Caco-2 (cell line): ENCODE data around the gene TBKBP1. TPM values are rescaled to one million over a fixed set of nuclear protein-coding genes. Genes with fewer than 3 reads are reported as not detected.

Source experiments
- BruUV-seq: library from RNA; stranded (reverse); fragments of 400-500 nt; replicated peaks from 2 replicates; lab custom pipeline; 2021; lab: Mats Ljungman, UMichigan
- CTCF ChIA-PET: fragments of 300-600 bp; sonication (Branson Sonifier 250); formaldehyde crosslinking; loops from one replicate; lab custom pipeline; 2022; ENCODE audit warnings: antibody characterized with exemption; lab: Charles Lee
- POLR2A ChIA-PET: fragments of 300-600 bp; sonication (Branson Sonifier 250); formaldehyde crosslinking; loops from one replicate; lab custom pipeline; 2022; ENCODE audit warnings: antibody characterized with exemption; lab: Charles Lee
- DNase-seq, 2 experiments: peaks; one replicate each; pipeline versions ENCODE4 v3.0.0 to v3.0.0-alpha.2; 2020 to 2022
- H3K27me3 ChIP-seq: replicated peaks from 2 replicates; pipeline ENCODE4 v1.6.0; 2011; ENCODE audit warnings: low read length; ENCODE audit not compliant: control insufficient read depth, insufficient read depth
- H3K36me3 ChIP-seq: 2 replicates; pipeline ENCODE4 v1.5.1; 2011; ENCODE audit warnings: low read length; ENCODE audit not compliant: control insufficient read depth, insufficient read depth
- H3K4me1 ChIP-seq: fragments of 250-450 bp; sonication (Bioruptor Pico); 2 replicates; pipeline ENCODE4 v1.5.1; 2020; ENCODE audit warnings: mild to moderate bottlenecking
- H3K4me3 ChIP-seq: 2 replicates; pipeline ENCODE4 v1.5.1; 2011; ENCODE audit warnings: low read depth, mild to moderate bottlenecking, control low read depth, low read length
- H3K9me3 ChIP-seq: fragments of 250-450 bp; sonication (Bioruptor Pico); 2 replicates; pipeline ENCODE4 v1.5.1; 2020; ENCODE audit warnings: mild to moderate bottlenecking, moderate library complexity
- H3K27ac Mint-ChIP-seq: one replicate; pipeline ENCODE4 v1.8.0; 2022; ENCODE audit warnings: mixed read lengths; ENCODE audit not compliant: unreplicated experiment
- H3K27me3 Mint-ChIP-seq: one replicate; pipeline ENCODE4 v1.8.0; 2022; ENCODE audit warnings: mixed read lengths; ENCODE audit not compliant: insufficient read depth, unreplicated experiment
- H3K36me3 Mint-ChIP-seq: one replicate; pipeline ENCODE4 v1.8.0; 2022; ENCODE audit warnings: mild to moderate bottlenecking, mixed read lengths; ENCODE audit not compliant: insufficient read depth, unreplicated experiment
- H3K4me1 Mint-ChIP-seq: one replicate; pipeline ENCODE4 v1.8.0; 2022; ENCODE audit warnings: low read depth, mixed read lengths; ENCODE audit not compliant: unreplicated experiment
- H3K4me3 Mint-ChIP-seq: one replicate; pipeline ENCODE4 v1.8.0; 2022; ENCODE audit warnings: mild to moderate bottlenecking, moderate library complexity, mixed read lengths; ENCODE audit not compliant: unreplicated experiment
- H3K9me3 Mint-ChIP-seq: one replicate; pipeline ENCODE4 v1.8.0; 2022; ENCODE audit warnings: mixed read lengths; ENCODE audit not compliant: unreplicated experiment
- CTCF ChIP-seq, 2 experiments: fragments of 200-600 bp in 1 of 2; IDR thresholded peaks; 1 replicate in 1 of 2; 2 replicates in 1 of 2; pipeline versions ENCODE4 v1.5.1 to v1.8.0; 2011 to 2022; ENCODE audit warnings: antibody characterized with exemption in 1 of 2, control low read depth in 1 of 2, inconsistent platforms in 1 of 2, low read depth in 1 of 2, low read length in 1 of 2, mild to moderate bottlenecking in 1 of 2, moderate library complexity in 1 of 2; ENCODE audit not compliant: insufficient read depth in 1 of 2, severe bottlenecking in 1 of 2, unreplicated experiment in 1 of 2
- intact Hi-C: fragments of 100-400 bp; cut with micrococcal nuclease; formaldehyde crosslinking; loops from one replicate; pipeline ENCODE4 v1.10.0; 2022; ENCODE audit not compliant: unreplicated experiment
- total RNA-seq: library from RNA; stranded (reverse); gene quantifications from 2 replicates; pipeline ENCODE4 v1.2.3, GENCODE V29; 2022

TBKBP1 gene
- total RNA-seq, 1 experiment from 2014 or later = 27.4 TPM

- H3K9me3 Mint-ChIP-seq = no peaks in the 10 kb centered on the region
- H3K4me1 ChIP-seq = peaks cover 10% of the 10 kb centered on the region; the same call in 1 of the 2 replicates
- H3K36me3 ChIP-seq = no peaks in the 10 kb centered on the region
- H3K27ac Mint-ChIP-seq = no peak overlapping the region
- no peak overlapping the region for H3K4me3 Mint-ChIP-seq
- POLR2A ChIA-PET = no interaction called here
- H3K4me3 ChIP-seq = no peak overlapping the region
- BruUV-seq = no TSS peak
- H3K27me3 ChIP-seq = peaks cover 7% of the 10 kb centered on the region
- H3K36me3 Mint-ChIP-seq = no peaks in the 10 kb centered on the region
- no peaks in the 10 kb centered on the region for H3K4me1 Mint-ChIP-seq
- no peak for DNase-seq
- no peak for TF ChIP-seq CTCF (IDR thresholded peaks at IDR 0.05; ENCODE audit: insufficient read depth in 1 of 2, low read depth in 1 of 2, low read length in 1 of 2, severe bottlenecking in 1 of 2, unreplicated experiment in 1 of 2)
- intact Hi-C loops = no loop called here
- CTCF ChIA-PET = interaction anchor here (1.4 kb wide), 1 partner anchor 8 kb away, joined by 5 read pairs; the partner anchor contains the start of gene TBX21
- peaks cover 23% of the 10 kb centered on the region for H3K27me3 Mint-ChIP-seq
- H3K9me3 ChIP-seq = no peaks in the 10 kb centered on the region
These were observed 30.7 kb downstream of the TBKBP1 start for GRCh38 chr17:47724705-47725104.

GRCh38 chr17:47725446-47726111, 31.6 kb downstream of the TBKBP1 start:
- no peak for DNase-seq
- H3K27me3 ChIP-seq = peaks cover 5% of the 10 kb centered on the region
- intact Hi-C loops = no loop called here
- Mint-ChIP-seq H3K27ac (no peak overlapping the region), H3K27me3 (peaks cover 20% of the 10 kb centered on the region), H3K4me3 (no peak overlapping the region), H3K9me3 (no peaks in the 10 kb centered on the region), H3K4me1 (no peaks in the 10 kb centered on the region), H3K36me3 (no peaks in the 10 kb centered on the region)
- no peaks in the 10 kb centered on the region for H3K9me3 ChIP-seq
- no peaks in the 10 kb centered on the region for H3K36me3 ChIP-seq
- ChIA-PET POLR2A (no interaction called here), CTCF (interaction anchor here (1.4 kb wide), 1 partner anchor 7 kb away, joined by 5 read pairs; the partner anchor contains the start of gene TBX21)
- TF ChIP-seq CTCF (IDR thresholded peaks at IDR 0.05; ENCODE audit: insufficient read depth in 1 of 2, low read depth in 1 of 2, low read length in 1 of 2, severe bottlenecking in 1 of 2, unreplicated experiment in 1 of 2) = peak; percentile 15 to 20
- peaks cover 10% of the 10 kb centered on the region; the same call in 1 of the 2 replicates for H3K4me1 ChIP-seq
- no peak overlapping the region for H3K4me3 ChIP-seq
- BruUV-seq = no TSS peak

- intact Hi-C loops = no loop called here
- Mint-ChIP-seq H3K27ac (no peak overlapping the region), H3K36me3 (no peaks in the 10 kb centered on the region), H3K4me3 (no peak overlapping the region), H3K4me1 (no peaks in the 10 kb centered on the region), H3K27me3 (peaks cover 27% of the 10 kb centered on the region), H3K9me3 (no peaks in the 10 kb centered on the region)
- Histone ChIP-seq H3K4me3 (no peak overlapping the region), H3K9me3 (no peaks in the 10 kb centered on the region), H3K4me1 (no peaks in the 10 kb centered on the region), H3K36me3 (no peaks in the 10 kb centered on the region), H3K27me3 (peaks cover 3% of the 10 kb centered on the region)
- ChIA-PET POLR2A (no interaction called here), CTCF (interaction anchor here (0.7 to 1.3 kb wide), 4 partner anchors 15 to 75 kb away, joined by 3 to 4 read pairs (median 3); partner anchors contain the start of gene TBKBP1)
- BruUV-seq = no TSS peak
- no peak for TF ChIP-seq CTCF (IDR thresholded peaks at IDR 0.05; ENCODE audit: insufficient read depth in 1 of 2, low read depth in 1 of 2, low read length in 1 of 2, severe bottlenecking in 1 of 2, unreplicated experiment in 1 of 2)
- no peak for DNase-seq
These were observed 33.1 kb downstream of the TBKBP1 start for GRCh38 chr17:47726796-47727703.
